Measurements from ENCODE around the gene KPNA6. TPM values are rescaled to one million over a fixed set of nuclear protein-coding genes. Genes with fewer than 3 reads are reported as not detected.

Gene KPNA6
- polyA plus RNA-seq, 1 of the 3 experiments (the other 2 are of a cell fraction), result 13.1 TPM

- Histone ChIP-seq H3K4me1 (ENCODE audit: control insufficient read depth in 1 of 2, insufficient read depth in 2 of 2, low read depth in 1 of 2, low read length in 1 of 2) (peaks cover 0 to 10% of the 10 kb centered on the region in 2 experiments; a peak in 2 of 4 replicates), H3K9me3 (no peaks in the 10 kb centered on the region), H3F3A (replicated peaks; ENCODE audit: insufficient read depth) (peaks cover 14% of the 10 kb centered on the region), H3K9me2 (no peaks in the 10 kb centered on the region), H3K79me2 (ENCODE audit: insufficient read depth) (peaks cover 83% of the 10 kb centered on the region), H3K27ac (ENCODE audit: low read depth in 2 of 2, low read length in 1 of 2) (no peak overlapping the region), H2AFZ (ENCODE audit: low read depth) (no peak overlapping the region), H3K27me3 (ENCODE audit: insufficient read depth) (no peaks in the 10 kb centered on the region), H3K36me3 (replicated peaks in 1 of 2; ENCODE audit: control insufficient read depth in 1 of 2, insufficient read depth in 2 of 2, low read length in 1 of 2) (no peaks in the 10 kb centered on the region), H3K4me2 (no peak overlapping the region), H3K4me3 (ENCODE audit: low read depth in 2 of 2, low read length in 1 of 2) (no peak overlapping the region), H4K20me1 (ENCODE audit: insufficient read depth) (peaks cover 61% of the 10 kb centered on the region), H3K9ac (no peak overlapping the region)
- WGBS (ENCODE audit: low lambda C conversion rate), result 97% methylated on average over 2 of the region's 2 CpGs
- TF ChIP-seq FOXJ3 (CRISPR knock-in tag; IDR thresholded peaks at IDR 0.05) (no peak), SIN3A (IDR thresholded peaks at IDR 0.05; ENCODE audit: borderline replicate concordance, low read depth, low read length) (no peak), POLR2AphosphoS5 (IDR thresholded peaks at IDR 0.05; ENCODE audit: low read depth, low read length) (no peak), RAD21 (IDR thresholded peaks at IDR 0.05; ENCODE audit: low read length) (no peak), GATA2 (CRISPR knock-in tag; IDR thresholded peaks at IDR 0.05) (no peak), NFIC (IDR thresholded peaks at IDR 0.05; ENCODE audit: borderline replicate concordance) (no peak), USF2 (IDR thresholded peaks at IDR 0.05; ENCODE audit: borderline replicate concordance, low read depth, low read length) (no peak), EP300 (IDR thresholded peaks at IDR 0.05; ENCODE audit: borderline replicate concordance in 1 of 2, low read depth in 1 of 2, low read length in 1 of 2) (no peak), YY1 (IDR thresholded peaks at IDR 0.05; ENCODE audit: low read depth) (no peak), RCOR1 (IDR thresholded peaks at IDR 0.05; ENCODE audit: low read length) (no peak), REST (IDR thresholded peaks at IDR 0.05; ENCODE audit: low read depth, low read length) (no peak)
- TF ChIP-seq, protein P1, sequence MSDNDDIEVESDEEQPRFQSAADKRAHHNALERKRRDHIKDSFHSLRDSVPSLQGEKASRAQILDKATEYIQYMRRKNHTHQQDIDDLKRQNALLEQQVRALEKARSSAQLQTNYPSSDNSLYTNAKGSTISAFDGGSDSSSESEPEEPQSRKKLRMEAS (IDR thresholded peaks at IDR 0.05; ENCODE audit: low read depth), result no peak
- no peak for DNase-seq
- ChIA-PET CTCF (interaction anchor here (1.7 to 3.8 kb wide), 4 partner anchors 9 to 40 kb away, joined by 3 to 46 read pairs (median 6); no protein-coding TSS in a partner anchor), POLR2A (interaction anchor here (1.6 kb wide), 1 partner anchor 38 kb away, joined by 4 read pairs; the partner anchor contains the start of gene TMEM39B)
Observed at GRCh38 chr1:32111040-32111623, 3.3 kb downstream of the KPNA6 start.
